GM23338 (cell line): ENCODE results near the gene GDAP2.

Experiments
- CTCF ChIP-seq, 2 experiments: fragments of 200-600 bp in 1 of 2; sonication (generic) in 1 of 2; conservative IDR thresholded peaks; 2 replicates each; pipeline versions ENCODE4 v1.5.1 to v1.6.1; 2016 to 2017; ENCODE audit warnings: antibody characterized with exemption in 2 of 2, low read depth in 2 of 2, mild to moderate bottlenecking in 2 of 2, moderate library complexity in 1 of 2
- POLR2AphosphoS5 ChIP-seq: IDR thresholded peaks from 2 replicates; pipeline ENCODE4 v1.6.1; 2016; ENCODE audit warnings: antibody characterized with exemption, low read depth

GRCh38 chr1:117832453-117832852 lies 97.0 kb downstream of the GDAP2 start:
- no peak for TF ChIP-seq CTCF (conservative IDR thresholded peaks at IDR 0.05; ENCODE audit: low read depth in 2 of 2)
- no peak for TF ChIP-seq POLR2AphosphoS5
